ENCODE measurements around the gene YIF1A.

DNA sequence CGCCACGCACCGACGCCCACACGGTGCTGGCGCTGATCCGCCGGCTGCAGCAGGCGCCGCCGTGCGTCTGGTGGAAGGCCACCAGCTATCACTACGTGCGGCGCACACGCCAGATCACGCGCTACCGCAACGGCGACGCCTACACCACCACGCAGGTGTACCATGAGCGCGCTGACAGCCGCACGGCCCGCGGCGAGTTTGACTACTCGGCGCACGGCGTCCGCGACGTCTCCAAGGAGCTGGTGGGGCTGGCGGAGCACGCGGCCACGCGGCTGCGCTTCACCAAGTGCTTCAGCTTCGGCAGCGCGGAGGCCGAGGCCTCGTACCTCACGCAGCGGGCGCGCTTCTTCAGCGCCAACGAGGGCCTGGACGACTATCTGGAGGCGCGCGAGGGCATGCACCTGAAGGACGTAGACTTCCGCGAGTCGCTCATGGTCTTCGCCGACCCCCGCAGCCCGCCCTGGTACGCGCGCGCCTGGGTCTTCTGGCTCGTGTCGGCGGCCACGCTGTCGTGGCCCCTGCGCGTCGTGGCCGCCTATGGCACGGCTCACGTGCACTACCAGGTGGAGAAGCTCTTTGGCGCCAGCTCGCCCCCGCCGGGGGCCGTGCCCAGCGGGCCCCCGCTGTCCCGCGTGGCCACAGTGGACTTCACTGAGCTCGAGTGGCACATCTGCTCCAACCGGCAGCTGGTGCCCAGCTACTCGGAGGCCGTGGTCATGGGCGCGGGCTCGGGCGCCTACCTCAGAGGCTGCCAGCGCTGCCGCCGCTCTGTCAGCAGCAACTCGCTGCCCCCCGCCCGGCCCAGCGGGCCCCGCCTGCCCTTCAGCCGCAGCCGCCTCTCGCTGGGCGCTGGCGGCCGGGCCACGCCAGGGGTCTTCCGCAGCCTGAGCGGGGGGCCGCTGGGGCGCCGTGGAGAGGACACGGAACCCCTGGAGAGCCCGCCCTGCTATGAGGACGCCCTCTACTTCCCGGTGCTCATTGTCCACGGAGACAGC, 6.0 kb upstream of the YIF1A start:
- TF ChIP-seq, protein P1, sequence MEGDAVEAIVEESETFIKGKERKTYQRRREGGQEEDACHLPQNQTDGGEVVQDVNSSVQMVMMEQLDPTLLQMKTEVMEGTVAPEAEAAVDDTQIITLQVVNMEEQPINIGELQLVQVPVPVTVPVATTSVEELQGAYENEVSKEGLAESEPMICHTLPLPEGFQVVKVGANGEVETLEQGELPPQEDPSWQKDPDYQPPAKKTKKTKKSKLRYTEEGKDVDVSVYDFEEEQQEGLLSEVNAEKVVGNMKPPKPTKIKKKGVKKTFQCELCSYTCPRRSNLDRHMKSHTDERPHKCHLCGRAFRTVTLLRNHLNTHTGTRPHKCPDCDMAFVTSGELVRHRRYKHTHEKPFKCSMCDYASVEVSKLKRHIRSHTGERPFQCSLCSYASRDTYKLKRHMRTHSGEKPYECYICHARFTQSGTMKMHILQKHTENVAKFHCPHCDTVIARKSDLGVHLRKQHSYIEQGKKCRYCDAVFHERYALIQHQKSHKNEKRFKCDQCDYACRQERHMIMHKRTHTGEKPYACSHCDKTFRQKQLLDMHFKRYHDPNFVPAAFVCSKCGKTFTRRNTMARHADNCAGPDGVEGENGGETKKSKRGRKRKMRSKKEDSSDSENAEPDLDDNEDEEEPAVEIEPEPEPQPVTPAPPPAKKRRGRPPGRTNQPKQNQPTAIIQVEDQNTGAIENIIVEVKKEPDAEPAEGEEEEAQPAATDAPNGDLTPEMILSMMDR (IDR thresholded peaks at IDR 0.05; ENCODE audit: low read depth, low read length): no peak
- TF ChIP-seq EZH2phosphoT487 (IDR thresholded peaks at IDR 0.05; ENCODE audit: low read depth): no peak

Data from OCI-LY3 (cell line).